Left forelimb (tissue), 1 donor: Measurements from ENCODE around the gene PRDX1.

Experiments used
- DNase-seq: peaks from one replicate; pipeline ENCODE4 v3.0.0-alpha.2; 2018; ENCODE audit warnings: low spot score

The PRDX1 gene

GRCh38 chr1:45521413-45522323 lies at the start of gene PRDX1:
PRDX1 (minus strand) TSS chr1:45521884; CDS start chr1:45519043, 2,841 bp downstream.
- DNase-seq = peak; percentile 98

DNA sequence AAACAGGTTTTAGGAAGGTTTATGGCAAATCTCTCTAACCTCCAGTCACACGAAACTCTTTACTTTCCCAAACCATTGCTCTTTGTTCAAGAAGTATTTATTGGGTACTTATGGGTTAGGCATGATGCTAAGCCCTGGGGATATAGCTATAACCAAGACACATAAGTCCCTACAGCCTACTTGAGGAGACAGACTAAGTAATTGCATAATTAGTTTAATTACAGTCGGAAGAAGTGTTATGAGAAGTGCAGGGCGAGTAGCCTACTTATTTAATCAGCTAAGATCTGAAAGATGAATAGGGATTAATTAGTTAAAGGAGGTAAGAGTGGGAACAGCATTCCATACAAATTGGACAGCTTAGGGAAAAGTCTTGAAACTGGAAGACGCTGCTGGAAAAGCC lies 48.9 kb upstream of the PRDX1 start:
- no peak for DNase-seq

DNA sequence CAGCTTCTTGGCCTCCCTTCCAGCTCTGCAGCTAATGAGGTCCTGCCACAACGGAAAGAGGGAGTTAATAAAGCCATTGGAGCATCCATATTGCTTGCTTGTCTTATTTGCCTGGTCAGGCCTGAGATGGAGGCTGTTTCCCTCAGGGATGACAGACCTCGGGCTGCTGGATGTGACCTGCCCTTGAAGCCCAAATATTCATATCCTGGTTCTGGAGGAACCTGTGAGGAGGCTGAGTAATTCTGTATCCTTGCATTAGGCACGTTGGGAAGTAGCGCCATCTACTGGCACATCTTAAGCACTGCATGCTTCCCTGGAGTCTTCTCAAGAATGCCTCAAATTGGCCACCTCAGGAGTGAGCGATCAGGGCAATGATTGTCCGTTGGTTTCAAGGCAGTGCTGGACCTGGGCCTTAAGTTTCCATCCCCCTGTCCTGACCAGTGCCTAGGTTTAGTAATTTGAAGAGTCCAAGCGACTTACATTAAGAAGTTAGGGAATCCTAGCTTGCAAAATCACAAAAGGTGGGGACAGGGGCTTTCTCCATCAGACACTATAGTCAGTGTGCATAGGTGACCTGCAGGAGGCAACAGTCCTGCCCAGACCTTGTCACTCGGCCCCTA lies 48.4 kb upstream of the PRDX1 start:
- no peak for DNase-seq

GRCh38 chr1:45569571-45569961 lies 47.9 kb upstream of the PRDX1 start:
- no peak for DNase-seq

- no peak for DNase-seq
These were observed 46.7 kb upstream of the PRDX1 start for GRCh38 chr1:45568421-45568820.

GRCh38 chr1:45567911-45568310 lies 46.2 kb upstream of the PRDX1 start:
- no peak for DNase-seq

DNA sequence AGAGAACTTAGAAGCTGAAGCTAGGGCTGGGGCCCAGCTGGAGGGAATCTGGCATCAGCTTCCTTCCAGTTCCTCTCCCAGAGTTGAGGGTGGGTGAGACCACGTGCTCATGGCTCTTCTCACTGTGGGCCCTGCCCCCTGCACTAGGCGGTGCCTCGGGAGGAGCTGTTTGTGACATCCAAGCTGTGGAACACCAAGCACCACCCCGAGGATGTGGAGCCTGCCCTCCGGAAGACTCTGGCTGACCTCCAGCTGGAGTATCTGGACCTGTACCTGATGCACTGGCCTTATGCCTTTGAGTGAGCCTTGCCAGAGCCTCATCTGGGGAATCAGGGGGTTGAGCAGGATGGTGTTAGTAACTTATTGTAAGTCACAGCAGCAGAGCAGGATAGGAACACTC lies 45.0 kb upstream of the PRDX1 start:
- DNase-seq = no peak

GRCh38 chr1:45563843-45564242 lies 42.2 kb upstream of the PRDX1 start:
- no peak for DNase-seq

GRCh38 chr1:45557422-45557944 lies 35.8 kb upstream of the PRDX1 start:
- DNase-seq = no peak

DNA sequence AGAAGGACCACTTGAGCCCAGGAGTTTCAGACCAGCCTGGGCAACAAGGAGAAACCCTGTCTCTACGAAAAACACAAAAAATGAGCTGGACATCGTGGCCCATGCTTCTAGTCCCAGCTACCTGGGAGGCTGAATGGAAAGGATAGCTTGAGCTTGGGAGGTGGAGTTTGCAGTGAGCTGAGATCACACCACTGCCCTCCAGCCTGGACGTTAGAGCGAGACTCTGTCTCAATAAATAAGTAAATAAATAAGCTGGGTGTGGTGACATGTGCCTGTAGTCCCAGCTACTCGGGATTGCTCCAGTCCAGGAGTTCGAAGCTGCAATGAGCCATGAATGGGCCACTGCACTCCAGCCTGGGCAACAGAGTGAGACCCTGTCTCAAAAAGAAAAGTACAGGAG lies 32.5 kb upstream of the PRDX1 start:
- no peak for DNase-seq

DNA sequence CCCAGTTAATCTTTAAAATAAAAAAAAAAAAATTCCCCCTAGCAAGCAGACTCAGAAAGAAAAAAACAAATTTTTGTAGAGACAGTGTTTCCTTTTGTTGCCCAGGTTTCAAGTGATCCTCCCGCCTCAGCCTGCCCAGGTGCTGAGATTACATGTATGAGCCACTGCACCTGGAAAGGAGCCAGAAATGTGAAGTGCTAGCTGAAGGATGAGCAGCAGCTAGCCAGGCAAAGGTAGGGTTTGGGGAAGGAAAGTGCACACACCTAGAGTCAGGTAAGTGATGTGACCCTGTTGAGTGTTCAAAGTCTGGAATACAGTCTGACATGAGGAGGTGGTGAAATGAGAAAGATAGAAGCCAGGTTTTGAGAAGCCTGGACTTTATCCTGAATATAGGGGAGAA lies 30.6 kb upstream of the PRDX1 start:
- no peak for DNase-seq

- no peak for DNase-seq
These were observed 30.0 kb upstream of the PRDX1 start for GRCh38 chr1:45551684-45552083.

DNA sequence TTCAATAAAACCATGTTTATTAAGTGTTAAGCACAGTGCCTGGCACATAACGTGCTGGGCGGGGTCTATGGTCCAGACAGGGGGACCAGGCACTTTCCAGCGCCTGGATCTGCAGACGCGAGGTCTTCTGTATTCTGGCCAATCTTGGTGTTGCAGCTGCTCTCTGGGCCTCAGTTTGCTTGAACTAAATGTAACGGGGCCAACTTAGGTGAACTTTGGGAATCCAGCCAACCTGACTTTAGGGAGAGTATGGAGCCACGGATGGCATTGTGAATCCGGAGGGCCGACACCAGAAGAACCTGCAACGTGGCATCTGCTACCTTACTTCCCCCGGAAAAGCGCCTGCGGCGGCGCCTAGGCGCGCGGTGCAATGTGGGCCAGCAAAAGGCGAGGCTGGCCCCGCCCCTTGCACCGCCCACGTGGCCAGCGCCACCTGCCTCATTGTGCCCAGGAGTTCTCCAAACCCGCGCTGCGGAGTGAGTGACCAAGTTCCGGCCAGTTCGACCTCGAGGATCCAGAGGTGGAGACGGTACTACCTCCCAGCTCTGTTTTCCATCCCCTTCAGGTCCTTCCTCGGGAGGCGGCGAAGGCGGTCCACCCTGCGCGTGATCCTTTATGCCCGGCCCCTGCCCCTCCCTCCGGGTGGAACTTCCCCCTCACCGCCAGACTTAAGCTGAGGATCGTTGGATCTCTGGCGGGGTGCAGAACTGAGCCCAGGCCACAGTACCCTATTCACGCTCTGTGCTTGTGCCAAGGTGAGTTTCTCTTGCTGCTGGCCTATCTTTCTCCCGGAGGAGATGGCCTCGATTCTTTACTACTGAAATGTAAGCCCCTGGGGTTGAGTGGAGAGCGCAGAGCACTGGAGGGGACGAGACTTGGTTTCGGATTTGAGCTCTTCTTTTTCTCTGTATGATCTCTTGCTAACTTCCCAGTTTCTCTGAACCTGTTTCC lies 29.0 kb upstream of the PRDX1 start, which contains the start of gene AKR1A1:
Gene AKR1A1 (plus strand): TSS at position 426 of the 951 bp plus-strand sequence. CDS start 10,969 bp downstream, outside the sequence.
- DNase-seq = peak; percentile 96

DNA sequence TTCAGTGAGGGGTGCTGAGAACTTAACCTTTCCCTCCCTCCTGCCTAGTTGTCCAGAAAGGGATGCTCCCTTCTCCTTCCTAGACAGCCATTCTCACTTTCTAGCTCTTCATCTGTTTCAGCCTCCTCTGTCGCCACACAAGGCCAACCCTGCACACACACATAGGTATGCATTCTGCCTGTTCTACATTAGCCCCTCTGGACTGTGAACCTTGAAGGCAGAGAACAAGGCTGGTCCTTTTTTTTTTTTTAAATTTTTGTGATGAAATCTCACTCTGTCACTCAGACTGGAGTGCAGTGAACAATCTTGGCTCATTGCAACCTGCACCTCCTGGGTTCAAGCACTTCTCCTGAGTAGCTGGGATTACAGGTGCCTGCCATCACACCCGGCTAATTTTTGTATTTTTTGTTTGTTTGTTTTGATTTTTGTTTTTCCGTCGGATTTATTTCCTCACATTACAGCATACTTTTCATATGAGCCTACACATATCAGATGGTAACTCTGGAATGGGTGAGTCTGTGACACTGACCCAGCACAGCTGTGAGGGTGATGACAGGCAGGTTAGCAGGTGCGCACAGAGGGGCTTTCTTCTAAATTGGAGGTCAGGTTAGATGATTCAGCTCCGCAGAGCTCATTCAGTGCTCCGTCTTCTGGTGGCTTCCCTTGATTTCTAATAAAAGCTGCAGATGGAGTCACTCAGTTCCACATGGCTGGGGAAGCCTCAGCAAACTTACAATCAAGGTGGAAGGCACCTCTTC lies 24.0 kb upstream of the PRDX1 start:
- no peak for DNase-seq

DNA sequence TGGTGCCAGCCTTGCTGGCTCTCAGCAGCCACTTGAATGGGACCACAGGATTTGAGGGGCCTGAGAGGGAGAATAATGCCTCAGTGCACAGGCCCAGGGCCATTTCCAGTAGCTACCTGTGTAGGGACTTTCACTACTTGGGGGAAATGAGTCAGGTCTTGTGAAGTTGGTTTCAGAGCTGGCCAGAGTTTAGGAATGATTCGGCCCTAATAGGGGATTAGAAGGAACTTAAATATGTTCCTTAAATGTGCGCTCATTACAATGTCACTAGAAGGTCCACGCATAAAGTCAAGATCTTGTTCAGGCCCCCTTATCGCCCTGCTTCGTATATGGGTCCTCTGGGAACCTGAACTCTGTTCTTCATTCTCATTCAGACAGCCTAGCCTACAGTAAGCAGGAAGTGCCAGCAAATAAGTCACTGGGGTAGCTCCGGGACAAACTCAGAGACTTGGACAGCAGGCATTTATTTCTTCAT lies 23.4 kb upstream of the PRDX1 start:
- no peak for DNase-seq

DNA sequence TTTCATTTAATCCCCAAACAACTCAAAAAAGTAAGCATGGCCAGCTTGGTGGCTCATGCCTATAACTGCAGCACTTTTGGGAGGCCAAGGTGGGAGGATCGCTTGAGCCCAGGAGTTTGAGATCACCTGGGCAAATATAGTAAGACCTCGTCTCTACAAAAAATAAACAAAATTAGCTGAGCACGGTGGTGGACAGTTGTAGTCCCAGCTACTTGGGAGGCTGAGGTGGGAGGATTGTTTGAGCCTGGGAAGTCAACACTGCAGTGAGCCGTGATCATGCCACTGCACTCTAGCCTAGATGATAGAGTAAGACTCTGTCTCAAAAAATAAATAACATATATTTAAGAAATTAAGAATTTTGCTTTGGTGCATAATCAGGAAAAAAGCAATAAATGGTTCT lies 22.8 kb upstream of the PRDX1 start:
- no peak for DNase-seq

DNA sequence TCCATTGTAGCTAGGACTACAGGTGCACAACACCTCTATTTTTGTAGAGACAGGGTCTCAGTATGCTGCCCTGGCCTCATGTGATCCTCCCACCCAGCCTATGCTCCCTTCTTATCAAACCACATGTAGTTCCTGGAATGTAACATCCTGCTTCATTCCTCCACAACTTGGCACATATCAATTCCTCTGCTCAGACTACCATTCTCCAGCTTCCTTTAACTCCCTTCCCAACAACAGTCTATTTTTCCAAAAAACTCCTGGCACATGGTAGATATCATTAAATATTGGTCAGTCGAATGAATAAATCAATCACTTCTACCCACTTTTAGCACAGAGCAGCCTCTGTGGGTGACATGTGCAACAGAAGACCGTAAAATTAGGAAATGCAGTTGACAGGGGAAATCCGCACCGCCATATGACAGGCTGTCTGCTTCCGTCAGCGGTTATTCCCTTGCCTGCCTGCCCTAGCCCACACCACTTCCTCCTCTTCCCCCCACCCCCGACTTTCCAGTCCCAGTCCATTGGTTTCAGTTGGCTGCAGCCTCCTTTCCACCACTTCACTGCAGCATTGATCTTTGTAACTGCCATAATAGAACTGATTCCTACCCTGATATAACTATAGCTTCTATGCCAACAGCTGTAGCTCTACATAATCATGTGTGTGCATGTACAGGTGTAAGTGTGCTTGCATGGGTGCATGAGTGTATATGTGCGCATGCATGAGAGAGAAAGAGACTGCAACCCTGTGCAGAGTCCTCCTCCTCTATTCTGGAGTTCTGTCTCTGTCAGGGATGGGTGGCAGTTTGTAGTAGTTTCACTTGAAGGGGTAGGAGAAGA lies 22.1 kb upstream of the PRDX1 start:
- DNase-seq = no peak

GRCh38 chr1:45542591-45542990 lies 20.9 kb upstream of the PRDX1 start:
- no peak for DNase-seq

- no peak for DNase-seq
These were observed 19.5 kb upstream of the PRDX1 start for GRCh38 chr1:45541193-45541592.

DNA sequence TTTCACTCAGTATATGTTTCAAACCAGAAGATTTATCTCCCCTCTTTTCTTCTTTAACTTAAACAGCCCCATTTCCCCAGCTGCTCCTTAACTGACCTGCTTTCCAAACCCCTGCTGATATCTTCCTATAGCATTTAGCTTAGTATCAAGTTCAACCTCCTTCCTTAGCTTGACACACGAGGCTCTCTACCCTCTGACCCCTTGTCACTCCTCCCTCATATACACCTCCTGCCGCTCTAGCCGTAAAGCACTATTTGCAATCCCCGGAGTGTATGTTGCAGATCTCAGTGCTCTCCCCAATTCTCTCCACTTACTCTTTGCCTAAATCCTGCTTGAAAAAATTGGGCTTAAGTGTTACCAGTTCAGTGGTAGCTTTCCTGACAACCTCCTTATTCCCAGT lies 15.2 kb upstream of the PRDX1 start:
- DNase-seq = no peak
